Activated T-cell treated with anti-CD3 and anti-CD28 coated beads for 1 hour (primary cell): ENCODE measurements around the gene SIDT1.

ENCODE experiments used
- DNase-seq: peaks from one replicate; pipeline ENCODE4 v3.0.0-alpha.2; 2020; ENCODE audit warnings: low read depth

SIDT1 gene

GRCh38 chr3:113545594-113545993 is 13.2 kb downstream of the SIDT1 start:
- DNase-seq = no peak

GRCh38 chr3:113546414-113546893 is 14.1 kb downstream of the SIDT1 start:
- DNase-seq = no peak

GRCh38 chr3:113548501-113548900 is 16.1 kb downstream of the SIDT1 start:
- no peak for DNase-seq

- DNase-seq = no peak
Measured at GRCh38 chr3:113551820-113552219, 19.5 kb downstream of the SIDT1 start.

GRCh38 chr3:113552851-113553250 is 20.5 kb downstream of the SIDT1 start:
- no peak for DNase-seq

- DNase-seq = no peak
Measured at GRCh38 chr3:113555138-113555537, 22.8 kb downstream of the SIDT1 start.

GRCh38 chr3:113556316-113556945 is 24.1 kb downstream of the SIDT1 start:
- no peak for DNase-seq

GRCh38 chr3:113556946-113557335 is 24.6 kb downstream of the SIDT1 start:
- no peak for DNase-seq

GRCh38 chr3:113557374-113557773 is 25.0 kb downstream of the SIDT1 start:
- no peak for DNase-seq

- DNase-seq = no peak
Measured at GRCh38 chr3:113559009-113559408, 26.7 kb downstream of the SIDT1 start.

GRCh38 chr3:113560271-113560670 is 27.9 kb downstream of the SIDT1 start:
- no peak for DNase-seq

GRCh38 chr3:113560831-113561623 is 28.7 kb downstream of the SIDT1 start:
- DNase-seq = no peak

- no peak for DNase-seq
Measured at GRCh38 chr3:113565555-113565954, 33.2 kb downstream of the SIDT1 start.

GRCh38 chr3:113570158-113570557 is 37.8 kb downstream of the SIDT1 start:
- DNase-seq = no peak

GRCh38 chr3:113571360-113571759 is 39.0 kb downstream of the SIDT1 start:
- DNase-seq = no peak

GRCh38 chr3:113573728-113574127 is 41.4 kb downstream of the SIDT1 start:
- DNase-seq = no peak

- no peak for DNase-seq
Measured at GRCh38 chr3:113574213-113574612, 41.9 kb downstream of the SIDT1 start.

GRCh38 chr3:113575206-113575605 is 42.9 kb downstream of the SIDT1 start:
- no peak for DNase-seq

GRCh38 chr3:113585228-113585627 is 52.9 kb downstream of the SIDT1 start:
- no peak for DNase-seq

- DNase-seq = no peak
Measured at GRCh38 chr3:113585720-113586119, 53.4 kb downstream of the SIDT1 start.

- DNase-seq = no peak
Measured at GRCh38 chr3:113588806-113589205, 56.5 kb downstream of the SIDT1 start.

- no peak for DNase-seq
Measured at GRCh38 chr3:113589971-113590370, 57.6 kb downstream of the SIDT1 start.

GRCh38 chr3:113590983-113591382 is 58.6 kb downstream of the SIDT1 start:
- DNase-seq = no peak

GRCh38 chr3:113594066-113594465 is 61.7 kb downstream of the SIDT1 start:
- no peak for DNase-seq
